Tibial nerve (tissue), 4 donors: ENCODE measurements around the gene TINAG. TPM values are rescaled to one million over a fixed set of nuclear protein-coding genes. Genes with fewer than 3 reads are reported as not detected.

Source experiments
- DNase-seq, 2 donors: peaks; one replicate each; pipeline ENCODE4 v3.0.0-alpha.2; 2019; ENCODE audit warnings: low spot score in 2 of 2
- H3K27ac ChIP-seq, 4 donors: fragments of 200-600 bp; sonication (generic) in 3 of 4; one replicate each; pipeline ENCODE4 v1.5.1; 2017 to 2019; ENCODE audit warnings: mild to moderate bottlenecking in 1 of 4
- H3K27me3 ChIP-seq, 2 donors: fragments of 200-600 bp; sonication (generic) in 1 of 2; one replicate each; pipeline versions ENCODE4 v1.5.1 to v1.6.0; 2017 to 2019
- H3K36me3 ChIP-seq, 3 donors: fragments of 200-600 bp; sonication (generic); one replicate each; pipeline ENCODE4 v1.5.1; 2018 to 2019
- H3K4me1 ChIP-seq, 4 donors: fragments of 200-600 bp; sonication (generic) in 3 of 4; one replicate each; pipeline ENCODE4 v1.5.1; 2017 to 2019
- H3K4me3 ChIP-seq, 4 donors: fragments of 200-600 bp; sonication (generic) in 3 of 4; one replicate each; pipeline ENCODE4 v1.5.1; 2017 to 2019; ENCODE audit warnings: mild to moderate bottlenecking in 1 of 4, moderate library complexity in 1 of 4
- H3K9me3 ChIP-seq, 4 donors: fragments of 200-600 bp; sonication (generic) in 3 of 4; one replicate each; pipeline ENCODE4 v1.5.1; 2017 to 2019
- CTCF ChIP-seq, 5 experiments: fragments of 200-600 bp in 3 of 5; fragments of 450-650 bp in 2 of 5; sonication (generic) in 3 of 5; IDR thresholded peaks; one replicate each; pipeline ENCODE4 v1.5.1; 2016 to 2019; ENCODE audit warnings: antibody characterized with exemption in 5 of 5, mild to moderate bottlenecking in 3 of 5, moderate library complexity in 2 of 5
- EP300 ChIP-seq, 2 donors: sonication (generic); formaldehyde crosslinking; IDR thresholded peaks; one replicate each; pipeline ENCODE4 v1.6.1; 2017; ENCODE audit warnings: antibody characterized with exemption in 2 of 2, mild to moderate bottlenecking in 1 of 2
- POLR2A ChIP-seq, 2 donors: fragments of 450-650 bp; IDR thresholded peaks; one replicate each; pipeline ENCODE4 v1.6.1; 2017; ENCODE audit warnings: antibody characterized with exemption in 2 of 2, mild to moderate bottlenecking in 2 of 2, moderate library complexity in 2 of 2
- WGBS, 2 donors: methylation state at CpG; one replicate each; pipeline ENCODE4 v1.1.5; 2018; 5-methylcytosine and 5-hydroxymethylcytosine counted together
- total RNA-seq, 4 donors: library from RNA; depleted of rRNA; stranded (reverse); fragments of >200 nt; gene quantifications; one replicate each; pipeline ENCODE4 v1.1.0, GENCODE V29; 2016

The TINAG gene
- total RNA-seq, 4 donors from 2014 or later = 0.22 TPM; not detected in 3

GRCh38 chr6:54284161-54284860, 23.9 kb upstream of the TINAG start:
- Histone ChIP-seq H3K9me3 (no peaks in the 10 kb centered on the region), H3K4me1 (peaks cover 0 to 5% (median 0%) of the 10 kb centered on the region in 4 donors), H3K36me3 (no peaks in the 10 kb centered on the region), H3K27me3 (no peaks in the 10 kb centered on the region), H3K27ac (no peak overlapping the region), H3K4me3 (no peak overlapping the region)
- 62 to 70% methylated on average over 3 of the region's 3 CpGs for WGBS, 2 donors
- TF ChIP-seq EP300 (IDR thresholded peaks at IDR 0.05) (no peak), CTCF (IDR thresholded peaks at IDR 0.05) (no peak), POLR2A (IDR thresholded peaks at IDR 0.05) (no peak)
- no peak for DNase-seq

GRCh38 chr6:54285595-54285994, 22.6 kb upstream of the TINAG start:
- Histone ChIP-seq H3K27me3 (no peaks in the 10 kb centered on the region), H3K9me3 (no peaks in the 10 kb centered on the region), H3K27ac (no peak overlapping the region), H3K4me3 (no peak overlapping the region), H3K4me1 (peaks cover 0 to 5% (median 0%) of the 10 kb centered on the region in 4 donors), H3K36me3 (no peaks in the 10 kb centered on the region)
- 73 to 75% methylated on average over 3 of the region's 3 CpGs for WGBS, 2 donors
- TF ChIP-seq EP300 (IDR thresholded peaks at IDR 0.05) (no peak), CTCF (IDR thresholded peaks at IDR 0.05) (no peak), POLR2A (IDR thresholded peaks at IDR 0.05) (no peak)
- no peak for DNase-seq

- H3K9me3 ChIP-seq = no peaks in the 10 kb centered on the region
- H3K27me3 ChIP-seq = no peaks in the 10 kb centered on the region
- no peaks in the 10 kb centered on the region for H3K36me3 ChIP-seq
- no peak overlapping the region for H3K4me3 ChIP-seq
- TF ChIP-seq CTCF (IDR thresholded peaks at IDR 0.05) (no peak), EP300 (IDR thresholded peaks at IDR 0.05) (no peak), POLR2A (IDR thresholded peaks at IDR 0.05) (no peak)
- DNase-seq = no peak
- H3K27ac ChIP-seq = no peak overlapping the region
- H3K4me1 ChIP-seq = peaks cover 0 to 5% (median 0%) of the 10 kb centered on the region in 4 donors
Measured at GRCh38 chr6:54286141-54286540, 22.1 kb upstream of the TINAG start.

- no peaks in the 10 kb centered on the region for H3K27me3 ChIP-seq
- peaks cover 0 to 5% (median 0%) of the 10 kb centered on the region in 4 donors for H3K4me1 ChIP-seq
- no peak for DNase-seq
- TF ChIP-seq EP300 (IDR thresholded peaks at IDR 0.05) (no peak), CTCF (IDR thresholded peaks at IDR 0.05) (no peak), POLR2A (IDR thresholded peaks at IDR 0.05) (no peak)
- no peaks in the 10 kb centered on the region for H3K36me3 ChIP-seq
- H3K27ac ChIP-seq = no peak overlapping the region
- H3K9me3 ChIP-seq = no peaks in the 10 kb centered on the region
- no peak overlapping the region for H3K4me3 ChIP-seq
- WGBS, 2 donors = 79 to 84% methylated on average over 2 of the region's 2 CpGs
Measured at GRCh38 chr6:54288474-54288873, 19.8 kb upstream of the TINAG start.

- 61 to 74% methylated on average over 4 of the region's 4 CpGs for WGBS, 2 donors
- no peaks in the 10 kb centered on the region for H3K36me3 ChIP-seq
- no peak overlapping the region for H3K4me3 ChIP-seq
Measured at GRCh38 chr6:54289426-54289825, 18.8 kb upstream of the TINAG start.

More at GRCh38 chr6:54289426-54289825, 18.8 kb upstream of the TINAG start:
- no peaks in the 10 kb centered on the region for H3K9me3 ChIP-seq
- DNase-seq = no peak
- no peaks in the 10 kb centered on the region for H3K27me3 ChIP-seq
- TF ChIP-seq EP300 (IDR thresholded peaks at IDR 0.05) = no peak
- TF ChIP-seq POLR2A (IDR thresholded peaks at IDR 0.05) = no peak
- TF ChIP-seq CTCF (IDR thresholded peaks at IDR 0.05) = no peak
- H3K27ac ChIP-seq = no peak overlapping the region
- peaks cover 0 to 5% (median 0%) of the 10 kb centered on the region in 4 donors for H3K4me1 ChIP-seq
